Stimulated activated memory B cell treated with anti-CD40 and anti-IgM and Interleukin-4, amounts not matched to agents 10 μg/mL and 1 μg/mL and 100 μg/mL, for 72 hours (primary cell): ENCODE results near the gene LHX2.

ENCODE experiments used
- ATAC-seq: fragments of 150-1000 bp; cut with Tn5 transposase; 2 replicates; pipeline ENCODE4 v1.10.0; 2021
- H3K27ac Mint-ChIP-seq: one replicate; pipeline ENCODE4 v1.8.0; 2022; ENCODE audit warnings: mild to moderate bottlenecking, mixed read lengths
- H3K27me3 Mint-ChIP-seq: one replicate; pipeline ENCODE4 v1.8.0; 2022; ENCODE audit warnings: mixed read lengths
- H3K36me3 Mint-ChIP-seq: one replicate; pipeline ENCODE4 v1.8.0; 2022; ENCODE audit warnings: mixed read lengths
- H3K4me1 Mint-ChIP-seq: one replicate; pipeline ENCODE4 v1.8.0; 2022; ENCODE audit warnings: mixed read lengths
- H3K4me3 Mint-ChIP-seq: one replicate; pipeline ENCODE4 v1.8.0; 2022; ENCODE audit warnings: mild to moderate bottlenecking, moderate library complexity, mixed read lengths
- H3K9me3 Mint-ChIP-seq: one replicate; pipeline ENCODE4 v1.8.0; 2022; ENCODE audit warnings: mixed read lengths

Gene LHX2

GRCh38 chr9:124006448-124007361 is 4.9 kb upstream of the LHX2 start:
- Mint-ChIP-seq H3K36me3 (no peaks in the 10 kb centered on the region), H3K27ac (no peak overlapping the region), H3K4me1 (peaks cover 47% of the 10 kb centered on the region), H3K27me3 (peaks cover 97% of the 10 kb centered on the region), H3K9me3 (no peaks in the 10 kb centered on the region), H3K4me3 (no peak overlapping the region)
- ATAC-seq, result peak; percentile 84

- Mint-ChIP-seq H3K27me3 (peaks cover 91% of the 10 kb centered on the region), H3K27ac (no peak overlapping the region), H3K36me3 (no peaks in the 10 kb centered on the region), H3K4me3 (peak overlapping the region; percentile 50), H3K4me1 (peaks cover 47% of the 10 kb centered on the region), H3K9me3 (no peaks in the 10 kb centered on the region)
- no peak for ATAC-seq
Measured at GRCh38 chr9:124007565-124008302, 3.8 kb upstream of the LHX2 start.

GRCh38 chr9:124008303-124008693 is 3.3 kb upstream of the LHX2 start:
- peaks cover 47% of the 10 kb centered on the region for H3K4me1 Mint-ChIP-seq
- ATAC-seq, result no peak
- H3K36me3 Mint-ChIP-seq, result no peaks in the 10 kb centered on the region
- peaks cover 91% of the 10 kb centered on the region for H3K27me3 Mint-ChIP-seq
- H3K4me3 Mint-ChIP-seq, result peak overlapping the region; percentile 50
- H3K9me3 Mint-ChIP-seq, result no peaks in the 10 kb centered on the region
- H3K27ac Mint-ChIP-seq, result no peak overlapping the region

GRCh38 chr9:124008694-124009530 is 2.7 kb upstream of the LHX2 start:
- no peaks in the 10 kb centered on the region for H3K36me3 Mint-ChIP-seq
- H3K27me3 Mint-ChIP-seq, result peaks cover 91% of the 10 kb centered on the region
- ATAC-seq, result no peak
- no peak overlapping the region for H3K27ac Mint-ChIP-seq
- peaks cover 47% of the 10 kb centered on the region for H3K4me1 Mint-ChIP-seq
- no peaks in the 10 kb centered on the region for H3K9me3 Mint-ChIP-seq
- peak overlapping the region; percentile 43 for H3K4me3 Mint-ChIP-seq

- H3K27ac Mint-ChIP-seq, result no peak overlapping the region
- no peaks in the 10 kb centered on the region for H3K9me3 Mint-ChIP-seq
- H3K27me3 Mint-ChIP-seq, result peaks cover 91% of the 10 kb centered on the region
- no peaks in the 10 kb centered on the region for H3K36me3 Mint-ChIP-seq
- H3K4me3 Mint-ChIP-seq, result no peak overlapping the region
- H3K4me1 Mint-ChIP-seq, result peaks cover 47% of the 10 kb centered on the region
- ATAC-seq, result no peak
Measured at GRCh38 chr9:124009531-124010217, 1.9 kb upstream of the LHX2 start.

- no peaks in the 10 kb centered on the region for H3K9me3 Mint-ChIP-seq
- H3K27ac Mint-ChIP-seq, result no peak overlapping the region
- peaks cover 47% of the 10 kb centered on the region for H3K4me1 Mint-ChIP-seq
- H3K4me3 Mint-ChIP-seq, result no peak overlapping the region
- ATAC-seq, result no peak
- peaks cover 91% of the 10 kb centered on the region for H3K27me3 Mint-ChIP-seq
- H3K36me3 Mint-ChIP-seq, result no peaks in the 10 kb centered on the region
Measured at GRCh38 chr9:124010303-124010664, 1.3 kb upstream of the LHX2 start.

- Mint-ChIP-seq H3K4me3 (no peak overlapping the region), H3K27me3 (peaks cover 91% of the 10 kb centered on the region), H3K36me3 (no peaks in the 10 kb centered on the region), H3K4me1 (peaks cover 47% of the 10 kb centered on the region), H3K9me3 (no peaks in the 10 kb centered on the region), H3K27ac (no peak overlapping the region)
- ATAC-seq, result no peak
Measured at GRCh38 chr9:124010665-124011321, 775 bp upstream of the LHX2 start.

- H3K4me1 Mint-ChIP-seq, result peaks cover 46% of the 10 kb centered on the region
- no peak overlapping the region for H3K27ac Mint-ChIP-seq
- ATAC-seq, result no peak
- H3K36me3 Mint-ChIP-seq, result peaks cover 7% of the 10 kb centered on the region
- peak overlapping the region; percentile 35 for H3K4me3 Mint-ChIP-seq
- H3K27me3 Mint-ChIP-seq, result peaks cover 88% of the 10 kb centered on the region
- no peaks in the 10 kb centered on the region for H3K9me3 Mint-ChIP-seq
Measured at GRCh38 chr9:124012368-124013301, 1.1 kb downstream of the LHX2 start.

- Mint-ChIP-seq H3K27ac (no peak overlapping the region), H3K9me3 (no peaks in the 10 kb centered on the region), H3K4me1 (peaks cover 44% of the 10 kb centered on the region), H3K36me3 (peaks cover 7% of the 10 kb centered on the region), H3K27me3 (peaks cover 87% of the 10 kb centered on the region), H3K4me3 (peak overlapping the region; percentile 35)
- no peak for ATAC-seq
Measured at GRCh38 chr9:124013309-124014210, 2.0 kb downstream of the LHX2 start.

GRCh38 chr9:124014211-124014955 is 2.8 kb downstream of the LHX2 start:
- Mint-ChIP-seq H3K4me3 (no peak overlapping the region), H3K36me3 (peaks cover 7% of the 10 kb centered on the region)

GRCh38 chr9:124014956-124015660 is 3.5 kb downstream of the LHX2 start:
- H3K27me3 Mint-ChIP-seq, result peaks cover 84% of the 10 kb centered on the region
- peaks cover 7% of the 10 kb centered on the region for H3K36me3 Mint-ChIP-seq
- no peak overlapping the region for H3K27ac Mint-ChIP-seq
- no peak for ATAC-seq
- H3K4me1 Mint-ChIP-seq, result peaks cover 34% of the 10 kb centered on the region
- H3K9me3 Mint-ChIP-seq, result no peaks in the 10 kb centered on the region
- no peak overlapping the region for H3K4me3 Mint-ChIP-seq

More at GRCh38 chr9:124014211-124014955, 2.8 kb downstream of the LHX2 start:
- H3K4me1 Mint-ChIP-seq, result peaks cover 41% of the 10 kb centered on the region
- H3K27ac Mint-ChIP-seq, result no peak overlapping the region
- H3K27me3 Mint-ChIP-seq, result peaks cover 86% of the 10 kb centered on the region
- no peaks in the 10 kb centered on the region for H3K9me3 Mint-ChIP-seq
- no peak for ATAC-seq
